Hypothalamus (tissue), 51 donors: ENCODE results near the gene TMEM150B.

Experiments
- DNase-seq, 51 donors: peaks; one replicate each; lab custom pipeline; 2025; lab: John Stamatoyannopoulos, UW

TMEM150B gene

GRCh38 chr19:55309448-55309847, 15.7 kb downstream of the TMEM150B start:
- DNase-seq, result no peak

GRCh38 chr19:55308281-55308680, 16.9 kb downstream of the TMEM150B start:
- DNase-seq, result no peak

- no peak for DNase-seq
Measured at GRCh38 chr19:55306712-55307111, 18.4 kb downstream of the TMEM150B start.

GRCh38 chr19:55305983-55306562, 19.1 kb downstream of the TMEM150B start:
- no peak for DNase-seq

- DNase-seq, result peak in 2 of 51 donors; percentile 8 to 18
Measured at GRCh38 chr19:55305491-55305890, 19.6 kb downstream of the TMEM150B start.

- no peak for DNase-seq
Measured at GRCh38 chr19:55304980-55305379, 20.2 kb downstream of the TMEM150B start.

- DNase-seq, result no peak
Measured at GRCh38 chr19:55304279-55304978, 20.7 kb downstream of the TMEM150B start.

- no peak for DNase-seq
Measured at GRCh38 chr19:55303477-55303876, 21.7 kb downstream of the TMEM150B start.

GRCh38 chr19:55302318-55302703, 22.8 kb downstream of the TMEM150B start:
- no peak for DNase-seq

GRCh38 chr19:55301459-55302317, 23.5 kb downstream of the TMEM150B start:
- DNase-seq, result peak; percentile 26 to 88 (median 72)

GRCh38 chr19:55300886-55301458, 24.2 kb downstream of the TMEM150B start:
- DNase-seq, result peak in 17 of 51 donors; percentile 4 to 52 (median 23)

GRCh38 chr19:55299991-55300390, 25.1 kb downstream of the TMEM150B start:
- DNase-seq, result no peak

- no peak for DNase-seq
Measured at GRCh38 chr19:55297267-55297666, 27.9 kb downstream of the TMEM150B start.

GRCh38 chr19:55289117-55289796, 35.9 kb downstream of the TMEM150B start:
- peak in 1 of 51 donors; percentile 11 for DNase-seq

- peak in 50 of 51 donors; percentile 28 to 94 (median 79) for DNase-seq
Measured at GRCh38 chr19:55287361-55288079, 37.6 kb downstream of the TMEM150B start.

- DNase-seq, result peak in 14 of 51 donors; percentile 9 to 55 (median 22)
Measured at GRCh38 chr19:55285229-55285890, 39.8 kb downstream of the TMEM150B start.

- DNase-seq, result peak in 8 of 51 donors; percentile 3 to 36 (median 26)
Measured at GRCh38 chr19:55284405-55285058, 40.6 kb downstream of the TMEM150B start.

- DNase-seq, result peak; percentile 30 to 92 (median 74)
Measured at GRCh38 chr19:55283548-55284377, 41.4 kb downstream of the TMEM150B start, which contains the start of gene BRSK1. Gene BRSK1 (plus strand): TSS chr19:55283997. CDS start chr19:55284443, 446 bp downstream.
